AG04449 (cell line): Measurements from ENCODE around the gene SIRPA.

Experiments used
- CTCF ChIA-PET: fragments of 350-600 bp; formaldehyde crosslinking; extraction: SDS; loops from one replicate; lab custom pipeline; 2021; ENCODE audit warnings: antibody characterized with exemption; lab: Yijun Ruan, JAX
- POLR2A ChIA-PET: fragments of 400-600, 350-600 bp; formaldehyde crosslinking; extraction: SDS; loops from one replicate; lab custom pipeline; 2020; ENCODE audit warnings: antibody characterized with exemption, inconsistent platforms; lab: Yijun Ruan, JAX
- DNase-seq: peaks from one replicate; pipeline ENCODE4 v3.0.0-alpha.2; 2010; ENCODE audit warnings: low read depth, low spot score
- H3K4me3 ChIP-seq: 2 replicates; pipeline ENCODE4 v1.5.1; 2011; ENCODE audit warnings: low read depth, mild to moderate bottlenecking, control low read depth, low read length
- TF ChIP-seq, protein P1 (sequence below): IDR thresholded peaks from one replicate; pipeline ENCODE4 v1.5.1; 2011; ENCODE audit warnings: mild to moderate bottlenecking, moderate library complexity, low read length, control low read depth, inconsistent platforms; ENCODE audit not compliant: insufficient read depth; ENCODE audit errors: missing control alignments

Gene SIRPA

DNA sequence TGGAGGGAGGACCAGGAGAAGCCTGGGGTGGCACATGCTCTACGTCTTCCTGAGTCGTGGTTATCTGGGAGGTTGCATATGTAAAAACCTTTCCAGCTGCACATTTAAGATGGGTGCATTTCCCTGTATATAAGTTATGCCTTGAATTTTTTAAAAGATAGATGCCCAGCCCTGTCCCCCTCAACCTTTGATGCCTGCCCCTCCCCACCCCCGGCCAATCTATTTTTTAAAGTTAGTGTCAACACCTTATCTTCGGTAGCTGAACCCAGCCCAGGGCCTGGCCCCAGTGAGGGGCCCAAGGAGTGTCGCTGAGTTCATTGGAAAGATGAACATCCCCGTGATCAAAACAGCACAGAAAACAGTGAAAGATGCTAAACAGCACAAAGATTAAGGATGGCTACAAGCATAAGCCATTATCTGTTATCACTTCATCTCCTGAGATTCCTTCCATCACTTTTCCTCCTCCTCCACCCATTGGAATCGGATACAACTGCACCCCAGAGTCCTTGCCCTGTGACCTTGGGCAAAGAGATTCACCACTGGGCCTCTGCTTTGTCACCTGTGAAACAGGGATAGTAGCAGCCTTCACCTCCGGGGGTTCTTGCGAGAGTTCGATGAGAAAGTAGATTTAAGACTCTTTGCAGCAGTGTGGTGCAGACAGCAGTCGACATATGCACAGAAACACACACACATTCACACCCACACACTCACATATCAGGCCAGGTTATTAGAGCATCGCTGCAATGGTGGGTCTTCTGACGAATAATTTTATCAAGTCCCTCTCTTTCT lies 47.5 kb downstream of the SIRPA start:
- no peak for DNase-seq
- ChIA-PET POLR2A (no interaction called here), CTCF (no interaction called here)
- TF ChIP-seq, protein P1, sequence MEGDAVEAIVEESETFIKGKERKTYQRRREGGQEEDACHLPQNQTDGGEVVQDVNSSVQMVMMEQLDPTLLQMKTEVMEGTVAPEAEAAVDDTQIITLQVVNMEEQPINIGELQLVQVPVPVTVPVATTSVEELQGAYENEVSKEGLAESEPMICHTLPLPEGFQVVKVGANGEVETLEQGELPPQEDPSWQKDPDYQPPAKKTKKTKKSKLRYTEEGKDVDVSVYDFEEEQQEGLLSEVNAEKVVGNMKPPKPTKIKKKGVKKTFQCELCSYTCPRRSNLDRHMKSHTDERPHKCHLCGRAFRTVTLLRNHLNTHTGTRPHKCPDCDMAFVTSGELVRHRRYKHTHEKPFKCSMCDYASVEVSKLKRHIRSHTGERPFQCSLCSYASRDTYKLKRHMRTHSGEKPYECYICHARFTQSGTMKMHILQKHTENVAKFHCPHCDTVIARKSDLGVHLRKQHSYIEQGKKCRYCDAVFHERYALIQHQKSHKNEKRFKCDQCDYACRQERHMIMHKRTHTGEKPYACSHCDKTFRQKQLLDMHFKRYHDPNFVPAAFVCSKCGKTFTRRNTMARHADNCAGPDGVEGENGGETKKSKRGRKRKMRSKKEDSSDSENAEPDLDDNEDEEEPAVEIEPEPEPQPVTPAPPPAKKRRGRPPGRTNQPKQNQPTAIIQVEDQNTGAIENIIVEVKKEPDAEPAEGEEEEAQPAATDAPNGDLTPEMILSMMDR: no peak
- H3K4me3 ChIP-seq: no peak overlapping the region

DNA sequence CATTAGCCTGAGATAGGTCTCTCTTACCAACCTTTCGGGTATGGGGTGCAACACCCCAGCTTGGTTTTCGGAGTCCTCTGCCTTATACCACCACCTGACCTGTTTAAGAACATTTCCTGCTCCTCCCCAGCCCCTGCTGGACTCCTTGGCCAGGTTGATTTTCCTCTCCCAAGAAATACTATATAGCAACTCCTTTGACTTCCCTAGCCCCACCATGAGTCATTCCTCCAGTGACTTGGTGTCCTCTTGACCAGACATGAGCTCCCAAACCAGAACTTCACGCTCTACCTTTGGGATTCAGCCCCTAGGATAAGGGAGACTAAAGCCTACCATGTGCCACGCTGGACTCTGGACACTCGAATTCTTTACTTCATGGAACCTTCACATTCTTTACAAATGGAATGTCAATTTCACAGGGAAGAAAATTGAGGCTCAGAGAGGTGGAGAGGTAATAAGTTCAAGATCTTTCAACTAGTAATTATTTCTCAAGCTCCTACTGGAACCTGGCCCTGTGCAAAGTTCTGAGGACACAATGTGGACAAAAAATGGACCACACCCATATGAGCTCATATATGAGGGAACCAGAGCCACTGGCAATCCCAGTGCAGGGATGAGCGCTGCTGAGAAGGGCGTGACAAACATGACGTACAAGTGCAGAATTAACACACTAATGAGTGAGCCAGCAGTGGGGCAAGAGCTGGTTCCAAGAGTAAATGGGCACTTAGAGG lies 48.2 kb downstream of the SIRPA start:
- TF ChIP-seq, protein P1: no peak
- H3K4me3 ChIP-seq: no peak overlapping the region
- no peak for DNase-seq
- POLR2A ChIA-PET: no interaction called here
- CTCF ChIA-PET: interaction anchor here (1.0 kb wide), 1 partner anchor 9 kb away, joined by 4 read pairs; no protein-coding TSS in a partner anchor

DNA sequence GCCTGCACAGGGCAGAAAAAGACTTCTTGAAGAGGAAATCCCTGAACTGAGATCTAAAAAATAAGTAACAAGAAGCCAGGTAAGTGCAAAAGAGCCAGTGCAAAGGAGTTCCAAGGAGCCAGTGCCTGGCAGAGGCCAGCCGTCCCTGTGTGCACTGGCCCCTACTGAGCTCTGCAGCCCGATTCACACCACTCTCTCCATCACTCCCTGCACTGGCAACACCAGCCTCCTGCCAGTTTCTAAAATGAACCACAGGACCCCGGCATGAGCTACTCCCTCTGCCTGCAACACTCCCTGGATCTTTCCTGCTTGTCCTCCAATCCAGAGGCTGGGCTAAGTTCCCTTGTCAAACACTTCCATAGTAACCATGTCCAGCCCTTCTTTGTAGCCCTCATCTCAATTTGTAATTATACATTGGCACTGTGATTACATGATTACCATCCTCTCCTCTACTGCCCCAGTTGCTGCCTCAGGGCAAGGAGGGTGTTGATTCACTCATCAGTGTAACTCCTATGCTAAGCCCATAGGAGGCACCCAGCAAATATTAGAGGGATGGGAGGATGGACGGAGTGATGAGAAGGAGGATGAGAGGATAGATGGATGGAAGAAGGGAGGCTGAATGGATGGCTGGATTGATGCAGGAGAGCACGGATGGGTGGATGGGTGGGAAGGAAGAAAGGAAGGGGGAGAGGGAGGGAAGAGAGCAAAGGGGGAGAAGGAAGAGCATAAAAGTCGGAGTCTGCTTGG lies 49.3 kb downstream of the SIRPA start:
- TF ChIP-seq, protein P1: no peak
- ChIA-PET POLR2A (no interaction called here), CTCF (interaction anchor here (1.0 kb wide), 1 partner anchor 8 kb away, joined by 4 read pairs; no protein-coding TSS in a partner anchor)
- no peak for DNase-seq
- no peak overlapping the region for H3K4me3 ChIP-seq

DNA sequence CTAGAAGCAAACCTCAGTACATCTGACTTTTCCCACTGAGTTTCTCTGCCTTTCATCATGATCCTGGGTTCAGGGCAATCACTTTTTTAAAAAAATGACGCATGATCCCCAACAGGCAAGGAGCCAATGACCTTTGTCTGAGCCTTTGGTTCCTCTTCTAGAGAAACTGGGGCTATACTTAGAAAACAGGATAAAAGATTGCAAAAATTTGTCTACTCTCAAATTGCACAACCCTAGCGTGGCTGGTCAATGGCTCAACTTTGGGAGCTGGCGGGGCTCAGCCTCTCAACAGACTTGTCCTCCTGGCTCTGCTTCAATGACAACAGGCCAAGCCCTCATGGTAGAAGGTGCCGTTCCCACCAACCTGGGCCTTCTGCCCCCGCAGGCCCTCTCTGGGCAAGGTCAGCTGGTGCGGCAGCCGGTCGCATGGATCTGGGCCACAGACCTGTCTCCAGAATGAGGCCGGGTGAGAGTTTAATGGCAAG lies 50.0 kb downstream of the SIRPA start:
- TF ChIP-seq, protein P1: no peak
- ChIA-PET CTCF (interaction anchor here (0.9 kb wide), 1 partner anchor 21 kb away, joined by 5 read pairs; no protein-coding TSS in a partner anchor), POLR2A (no interaction called here)
- no peak overlapping the region for H3K4me3 ChIP-seq
- DNase-seq: no peak

DNA sequence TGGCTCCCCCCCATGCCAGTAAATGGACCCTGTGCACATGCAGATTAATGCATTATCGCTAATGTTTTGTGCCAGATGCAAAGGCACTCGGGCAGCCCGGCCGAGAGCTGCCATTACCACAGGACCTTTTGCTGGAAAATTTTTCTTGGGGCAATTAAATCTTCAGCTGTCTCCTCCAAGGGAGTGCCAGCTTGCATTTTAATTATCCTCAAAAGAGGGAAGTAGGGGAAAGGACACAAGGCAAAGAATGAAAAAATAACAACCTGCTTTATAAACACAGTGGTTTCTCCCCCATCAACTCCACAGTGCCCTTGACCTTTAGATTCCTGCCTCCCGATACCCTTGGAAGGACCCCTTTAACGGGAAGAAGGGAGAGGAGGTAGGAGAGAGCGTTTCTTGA lies 50.5 kb downstream of the SIRPA start:
- TF ChIP-seq, protein P1: no peak
- no peak for DNase-seq
- ChIA-PET CTCF (interaction anchor here (0.9 kb wide), 1 partner anchor 21 kb away, joined by 5 read pairs; no protein-coding TSS in a partner anchor), POLR2A (no interaction called here)
- H3K4me3 ChIP-seq: no peak overlapping the region
